ENCODE data around the gene CCKAR. TPM values are rescaled to one million over a fixed set of nuclear protein-coding genes. Genes with fewer than 3 reads are reported as not detected.

Gene CCKAR
- total RNA-seq, 4 donors from 2014 or later: 1.2 to 3.4 (median 1.5) TPM

DNA sequence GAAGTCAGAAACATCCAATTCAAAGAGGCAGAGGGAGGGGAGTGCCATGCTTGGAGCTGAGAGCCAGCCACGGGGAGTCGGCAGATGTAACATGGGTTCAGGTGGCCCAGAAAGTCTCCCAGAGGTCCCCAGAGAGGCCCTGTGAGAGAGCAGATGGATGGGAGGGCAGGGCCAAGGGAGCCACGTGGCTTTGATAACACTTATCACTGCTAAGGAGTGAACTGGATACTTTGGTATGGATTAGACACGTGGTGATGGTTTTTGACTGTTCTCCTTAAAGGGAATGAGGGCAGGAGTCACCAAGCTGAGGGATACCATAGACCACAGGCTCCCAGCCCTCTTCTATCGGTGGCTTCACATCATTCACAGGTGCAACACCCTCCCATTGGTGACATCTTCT is 13.7 kb downstream of the CCKAR start:
- Histone ChIP-seq H3K27ac (replicated peaks in 1 of 4) (no peak overlapping the region), H3K4me1 (no peaks in the 10 kb centered on the region), H3K36me3 (no peaks in the 10 kb centered on the region), H3K4me3 (no peak overlapping the region), H3K9me3 (no peaks in the 10 kb centered on the region), H3K27me3 (no peaks in the 10 kb centered on the region)
- 82% methylated on average over 5 of the region's 5 CpGs for WGBS
- intact Hi-C loops (cut with DNase I): no loop called here
- DNase-seq (ENCODE audit: extremely low spot score): no peak
- TF ChIP-seq POLR2A (IDR thresholded peaks at IDR 0.05; ENCODE audit: low read depth): no peak
- TF ChIP-seq, protein P1, sequence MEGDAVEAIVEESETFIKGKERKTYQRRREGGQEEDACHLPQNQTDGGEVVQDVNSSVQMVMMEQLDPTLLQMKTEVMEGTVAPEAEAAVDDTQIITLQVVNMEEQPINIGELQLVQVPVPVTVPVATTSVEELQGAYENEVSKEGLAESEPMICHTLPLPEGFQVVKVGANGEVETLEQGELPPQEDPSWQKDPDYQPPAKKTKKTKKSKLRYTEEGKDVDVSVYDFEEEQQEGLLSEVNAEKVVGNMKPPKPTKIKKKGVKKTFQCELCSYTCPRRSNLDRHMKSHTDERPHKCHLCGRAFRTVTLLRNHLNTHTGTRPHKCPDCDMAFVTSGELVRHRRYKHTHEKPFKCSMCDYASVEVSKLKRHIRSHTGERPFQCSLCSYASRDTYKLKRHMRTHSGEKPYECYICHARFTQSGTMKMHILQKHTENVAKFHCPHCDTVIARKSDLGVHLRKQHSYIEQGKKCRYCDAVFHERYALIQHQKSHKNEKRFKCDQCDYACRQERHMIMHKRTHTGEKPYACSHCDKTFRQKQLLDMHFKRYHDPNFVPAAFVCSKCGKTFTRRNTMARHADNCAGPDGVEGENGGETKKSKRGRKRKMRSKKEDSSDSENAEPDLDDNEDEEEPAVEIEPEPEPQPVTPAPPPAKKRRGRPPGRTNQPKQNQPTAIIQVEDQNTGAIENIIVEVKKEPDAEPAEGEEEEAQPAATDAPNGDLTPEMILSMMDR (IDR thresholded peaks at IDR 0.05): no peak
- TF ChIP-seq EP300 (IDR thresholded peaks at IDR 0.05): no peak
- TF ChIP-seq POLR2AphosphoS5 (IDR thresholded peaks at IDR 0.05): no peak

- TF ChIP-seq EP300 (IDR thresholded peaks at IDR 0.05): no peak
- TF ChIP-seq POLR2A (IDR thresholded peaks at IDR 0.05; ENCODE audit: low read depth): no peak
- TF ChIP-seq, protein P1 (IDR thresholded peaks at IDR 0.05): no peak
- TF ChIP-seq POLR2AphosphoS5 (IDR thresholded peaks at IDR 0.05): no peak
- Histone ChIP-seq H3K4me3 (no peak overlapping the region), H3K9me3 (no peaks in the 10 kb centered on the region), H3K36me3 (no peaks in the 10 kb centered on the region), H3K27ac (replicated peaks in 1 of 4) (no peak overlapping the region), H3K4me1 (no peaks in the 10 kb centered on the region), H3K27me3 (no peaks in the 10 kb centered on the region)
- intact Hi-C loops (cut with DNase I): no loop called here
- DNase-seq (ENCODE audit: extremely low spot score): no peak
- 95% methylated on average over 3 of the region's 8 CpGs for WGBS
Measured at GRCh38 chr4:26475716-26476115, 14.6 kb downstream of the CCKAR start.

GRCh38 chr4:26474551-26474950 is 15.7 kb downstream of the CCKAR start:
- 90% methylated on average over 3 of the region's 3 CpGs for WGBS
- intact Hi-C loops (cut with DNase I): no loop called here

GRCh38 chr4:26473893-26474292 is 16.4 kb downstream of the CCKAR start:
- TF ChIP-seq POLR2A (IDR thresholded peaks at IDR 0.05; ENCODE audit: low read depth): no peak
- TF ChIP-seq, protein P1 (IDR thresholded peaks at IDR 0.05): no peak
- TF ChIP-seq EP300 (IDR thresholded peaks at IDR 0.05): no peak
- TF ChIP-seq POLR2AphosphoS5 (IDR thresholded peaks at IDR 0.05): no peak
- Histone ChIP-seq H3K4me1 (no peaks in the 10 kb centered on the region), H3K36me3 (no peaks in the 10 kb centered on the region), H3K27ac (replicated peaks in 1 of 4) (no peak overlapping the region), H3K27me3 (peaks cover 0 to 4% (median 0%) of the 10 kb centered on the region in 4 donors), H3K9me3 (no peaks in the 10 kb centered on the region), H3K4me3 (no peak overlapping the region)
- intact Hi-C loops (cut with DNase I): no loop called here
- no peak for DNase-seq (ENCODE audit: extremely low spot score)
- WGBS: 91% methylated on average over 8 of the region's 8 CpGs

More at GRCh38 chr4:26474551-26474950, 15.7 kb downstream of the CCKAR start:
- Histone ChIP-seq H3K9me3 (no peaks in the 10 kb centered on the region), H3K4me1 (no peaks in the 10 kb centered on the region), H3K36me3 (no peaks in the 10 kb centered on the region), H3K27ac (replicated peaks in 1 of 4) (no peak overlapping the region), H3K4me3 (no peak overlapping the region), H3K27me3 (no peaks in the 10 kb centered on the region)
- DNase-seq (ENCODE audit: extremely low spot score): no peak
- no peak for TF ChIP-seq EP300 (IDR thresholded peaks at IDR 0.05)
- no peak for TF ChIP-seq POLR2A (IDR thresholded peaks at IDR 0.05; ENCODE audit: low read depth)
- TF ChIP-seq, protein P1 (IDR thresholded peaks at IDR 0.05): no peak
- TF ChIP-seq POLR2AphosphoS5 (IDR thresholded peaks at IDR 0.05): no peak

GRCh38 chr4:26471890-26472289 is 18.4 kb downstream of the CCKAR start:
- TF ChIP-seq EP300 (IDR thresholded peaks at IDR 0.05) (no peak), POLR2AphosphoS5 (IDR thresholded peaks at IDR 0.05) (no peak), POLR2A (IDR thresholded peaks at IDR 0.05; ENCODE audit: low read depth) (no peak)
- TF ChIP-seq, protein P1 (IDR thresholded peaks at IDR 0.05): no peak
- WGBS: 75% methylated on average over 1 of the region's 1 CpG
- Histone ChIP-seq H3K4me1 (no peaks in the 10 kb centered on the region), H3K27me3 (peaks cover 0 to 5% (median 0%) of the 10 kb centered on the region in 4 donors), H3K9me3 (no peaks in the 10 kb centered on the region), H3K4me3 (no peak overlapping the region), H3K36me3 (no peaks in the 10 kb centered on the region), H3K27ac (replicated peaks in 1 of 4) (no peak overlapping the region)
- intact Hi-C loops (cut with DNase I): no loop called here
- DNase-seq (ENCODE audit: extremely low spot score): no peak

All from esophagus muscularis mucosa (tissue), 4 donors.